HG03378 (cell line): Measurements from ENCODE around the gene LRIG3.

Experiments
- ATAC-seq: cut with Tn5 transposase; IDR thresholded peaks from one replicate; pipeline ENCODE4 v1.9.1; 2021; ENCODE audit warnings: mild to moderate bottlenecking, moderate library complexity; ENCODE audit not compliant: unreplicated experiment

LRIG3 gene

DNA sequence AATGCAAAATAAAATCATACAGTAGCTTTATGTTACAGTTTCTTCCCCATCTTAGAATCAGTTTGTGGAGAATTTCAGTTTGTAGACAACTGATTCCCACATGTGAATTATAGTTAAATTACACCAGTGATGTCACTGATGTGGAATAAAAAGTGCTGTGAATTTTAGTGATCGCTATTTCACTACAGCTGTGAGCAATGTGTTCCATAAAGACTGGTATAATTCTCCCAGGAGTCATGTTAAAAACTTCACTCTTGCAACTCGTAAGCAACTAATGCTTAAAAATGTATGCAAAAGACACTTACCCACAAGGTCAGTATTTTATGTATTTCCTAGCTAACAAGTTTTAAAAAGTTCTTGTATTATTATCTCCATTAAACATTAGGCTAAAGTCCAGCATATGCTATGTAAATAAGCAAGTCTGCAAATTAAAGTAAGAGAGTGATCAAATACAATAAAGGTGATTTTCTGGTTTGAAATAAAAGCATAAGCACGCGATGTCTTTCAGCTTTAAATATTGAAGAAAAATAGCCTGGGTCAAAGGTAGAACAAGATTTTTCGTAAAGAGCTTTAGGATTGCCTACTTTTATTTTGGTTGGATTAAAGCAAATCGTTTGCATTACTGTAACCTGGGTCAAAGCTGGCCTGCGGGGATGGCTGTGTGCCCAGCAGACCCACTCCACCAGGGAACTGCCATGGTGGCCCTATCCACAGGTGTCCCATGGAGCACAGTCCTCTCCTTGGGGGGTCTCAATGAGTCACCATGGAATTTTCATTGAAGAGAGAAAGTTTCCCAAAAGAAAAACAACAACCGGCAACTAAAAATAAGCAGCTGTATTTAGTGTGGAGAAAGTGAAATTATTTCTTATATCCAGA is 12.7 kb upstream of the LRIG3 start:
- ATAC-seq: no peak

DNA sequence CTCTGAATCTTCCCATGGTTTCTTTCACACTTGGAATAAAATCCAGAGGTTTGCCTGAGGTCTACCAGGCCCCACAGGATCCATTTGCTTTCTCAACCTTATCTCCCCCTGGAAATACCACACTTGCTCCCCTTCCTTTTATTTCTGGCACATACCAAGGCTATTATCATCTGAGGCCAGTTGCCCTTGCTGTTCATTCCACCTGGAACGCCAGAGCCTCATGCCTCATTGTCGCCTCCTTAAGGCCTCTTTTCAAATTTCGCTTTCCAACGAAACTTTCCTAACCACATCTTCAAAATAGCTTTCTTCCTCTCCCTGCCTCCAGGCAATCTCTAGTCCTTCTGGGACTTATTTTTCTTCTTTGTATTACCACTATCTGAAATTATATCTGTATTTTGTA is 11.2 kb upstream of the LRIG3 start:
- no peak for ATAC-seq

DNA sequence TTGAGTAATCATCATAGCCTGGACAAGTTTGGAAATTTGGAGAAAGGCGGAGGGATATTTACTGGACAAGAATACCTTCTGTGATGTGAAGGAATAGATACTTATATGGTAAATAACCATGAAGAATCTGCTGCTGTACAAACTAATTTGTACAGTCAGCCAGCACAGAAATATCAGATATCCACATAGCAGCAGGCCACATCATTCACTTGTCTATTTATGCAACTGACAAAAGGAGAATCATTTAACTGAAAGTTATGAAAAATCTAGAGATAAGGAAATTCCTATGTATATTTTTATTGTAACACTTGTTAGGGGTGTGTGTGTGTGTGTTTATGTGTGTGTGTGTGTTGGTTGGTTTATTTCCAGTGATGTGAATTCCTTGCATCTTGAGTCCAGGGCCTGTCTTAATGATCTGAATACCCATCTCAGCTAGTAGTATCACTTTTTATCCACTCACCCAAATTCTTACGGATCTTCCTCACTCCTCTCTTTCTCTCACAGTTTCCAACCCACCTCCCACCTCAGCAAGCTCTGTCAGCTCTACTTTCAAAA is 10.5 kb upstream of the LRIG3 start:
- no peak for ATAC-seq

DNA sequence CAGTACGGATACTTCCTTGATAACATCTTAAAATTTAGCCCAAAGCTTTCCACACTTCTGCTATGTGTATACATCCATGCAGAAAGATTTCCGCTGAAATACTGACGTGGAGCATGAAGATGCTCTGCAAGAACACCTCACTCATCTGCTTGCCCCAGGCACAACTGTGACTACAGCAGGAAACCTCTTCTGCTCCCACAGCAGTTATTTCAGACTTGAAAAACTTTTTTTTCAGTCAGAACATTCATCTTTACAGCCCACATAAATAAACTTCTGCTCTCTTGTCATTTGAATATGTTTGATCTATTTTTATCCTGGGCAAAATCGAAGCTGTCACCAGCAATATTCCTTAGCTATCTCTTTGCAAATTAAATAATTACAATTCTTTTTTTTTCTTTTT is 6.8 kb upstream of the LRIG3 start:
- ATAC-seq: no peak

DNA sequence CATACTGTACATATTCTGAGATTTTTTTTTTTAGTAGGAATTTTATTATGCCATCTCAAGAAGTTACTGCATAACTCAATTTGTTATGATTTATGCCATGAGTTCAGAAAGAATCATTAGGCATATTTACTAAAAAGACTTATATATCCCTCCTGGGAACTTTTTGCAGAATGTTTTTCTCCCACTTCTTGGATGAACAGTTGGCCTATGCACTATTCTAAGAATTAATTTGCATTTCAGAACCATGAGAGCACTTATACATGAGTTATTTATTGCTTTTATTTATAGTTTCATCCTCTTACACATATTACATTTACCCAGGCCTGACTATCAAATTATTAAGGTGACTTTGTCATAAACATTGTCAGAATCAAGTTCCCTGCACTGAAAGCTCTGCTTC is 6.3 kb upstream of the LRIG3 start:
- no peak for ATAC-seq

DNA sequence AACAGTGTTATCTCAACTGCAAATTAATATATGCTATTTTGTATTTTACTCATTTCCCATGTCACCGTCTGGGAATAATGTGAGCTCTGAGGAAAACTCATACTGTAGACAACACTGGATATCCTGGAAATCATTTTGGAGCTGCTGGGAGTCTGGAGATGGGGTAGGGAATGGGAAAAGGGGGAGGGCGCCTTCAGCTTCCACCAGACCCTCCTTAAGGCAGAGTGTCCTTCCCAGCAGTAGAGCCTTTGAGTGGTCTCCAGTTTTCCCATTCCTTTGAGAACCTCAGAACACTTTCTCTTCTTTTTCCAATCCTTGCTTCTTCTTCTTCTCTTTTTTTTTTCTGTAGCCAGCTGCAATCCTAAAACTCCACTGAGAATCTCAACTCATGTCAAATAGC is 5.4 kb upstream of the LRIG3 start:
- no peak for ATAC-seq

DNA sequence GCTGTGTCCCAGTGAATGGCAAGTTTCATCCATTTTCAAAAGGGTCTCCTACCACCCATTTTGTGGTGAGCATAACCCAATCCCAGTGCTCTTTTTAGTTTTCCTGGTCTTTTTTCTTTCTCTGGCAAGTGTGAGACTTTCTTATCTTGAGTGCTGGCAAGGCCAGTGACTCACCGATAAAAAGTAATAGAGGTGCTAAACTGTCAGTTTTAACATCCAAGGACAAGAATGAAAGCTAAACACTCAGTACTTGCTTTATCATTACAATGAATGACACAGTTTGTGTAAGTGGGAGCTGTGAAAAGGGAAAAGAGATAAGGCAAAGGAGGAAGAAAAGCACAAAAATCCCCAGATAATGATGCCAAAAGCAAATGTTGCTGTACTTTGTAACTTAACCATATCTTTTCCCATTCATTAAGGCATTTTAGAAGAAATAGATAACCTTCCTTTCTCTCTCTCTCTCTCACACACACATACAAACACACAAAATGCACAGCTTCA is 4.9 kb upstream of the LRIG3 start:
- ATAC-seq: no peak

DNA sequence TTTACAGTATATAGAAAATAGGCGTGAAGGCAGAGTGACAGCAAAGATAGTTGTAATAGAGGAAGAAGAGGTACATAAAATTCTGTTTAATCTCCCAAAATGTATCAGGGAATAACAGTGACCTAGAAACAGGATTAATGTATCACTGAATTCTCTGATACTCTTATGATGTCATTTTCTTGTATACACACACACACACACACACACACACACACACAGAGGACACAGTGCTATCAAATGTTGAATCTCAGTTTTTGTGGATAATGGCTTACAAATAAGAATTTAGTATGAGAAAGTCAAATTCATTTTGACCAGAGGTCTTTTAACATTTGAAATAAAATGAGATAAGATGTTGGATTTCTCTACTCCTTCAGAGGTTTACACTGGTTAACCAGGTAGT is 4.3 kb upstream of the LRIG3 start:
- ATAC-seq: no peak

DNA sequence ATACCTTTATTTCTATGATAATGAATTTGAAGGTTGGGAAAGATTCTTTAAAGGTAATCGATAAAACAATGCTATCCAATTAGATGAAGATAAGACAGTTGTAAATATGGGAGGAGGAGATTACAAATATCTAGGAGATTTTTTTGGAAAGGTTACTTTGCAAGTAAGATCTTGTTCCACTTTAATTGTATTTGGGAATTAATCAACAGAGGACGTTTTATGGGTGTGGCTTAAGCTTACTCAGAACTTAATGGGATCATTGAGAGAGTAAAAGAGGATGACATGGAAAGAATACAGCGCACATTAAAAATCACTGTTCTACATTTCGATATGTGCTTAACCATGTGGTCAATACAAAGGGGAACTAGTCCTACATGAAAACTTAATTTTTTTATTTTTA is 3.5 kb upstream of the LRIG3 start:
- ATAC-seq: no peak

DNA sequence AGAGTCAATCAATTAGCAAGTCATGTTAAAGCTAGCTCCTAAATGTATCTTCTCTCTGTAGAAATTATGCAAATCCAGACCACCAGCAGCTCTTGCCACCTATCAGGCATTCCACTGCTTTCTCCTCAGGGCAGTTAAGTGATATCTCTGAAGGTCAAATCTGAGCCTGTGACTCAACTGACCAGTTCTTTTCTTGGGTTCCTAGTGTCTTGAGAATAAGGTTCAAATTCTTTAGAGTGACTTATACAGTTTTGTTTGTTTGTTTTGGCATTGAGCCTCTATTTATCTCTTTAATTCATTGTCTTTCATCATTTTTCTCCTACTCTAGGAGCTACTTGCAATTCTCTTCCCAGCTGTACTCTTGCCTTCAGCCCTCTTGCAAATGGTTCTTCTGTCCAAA is 2.5 kb upstream of the LRIG3 start:
- no peak for ATAC-seq

DNA sequence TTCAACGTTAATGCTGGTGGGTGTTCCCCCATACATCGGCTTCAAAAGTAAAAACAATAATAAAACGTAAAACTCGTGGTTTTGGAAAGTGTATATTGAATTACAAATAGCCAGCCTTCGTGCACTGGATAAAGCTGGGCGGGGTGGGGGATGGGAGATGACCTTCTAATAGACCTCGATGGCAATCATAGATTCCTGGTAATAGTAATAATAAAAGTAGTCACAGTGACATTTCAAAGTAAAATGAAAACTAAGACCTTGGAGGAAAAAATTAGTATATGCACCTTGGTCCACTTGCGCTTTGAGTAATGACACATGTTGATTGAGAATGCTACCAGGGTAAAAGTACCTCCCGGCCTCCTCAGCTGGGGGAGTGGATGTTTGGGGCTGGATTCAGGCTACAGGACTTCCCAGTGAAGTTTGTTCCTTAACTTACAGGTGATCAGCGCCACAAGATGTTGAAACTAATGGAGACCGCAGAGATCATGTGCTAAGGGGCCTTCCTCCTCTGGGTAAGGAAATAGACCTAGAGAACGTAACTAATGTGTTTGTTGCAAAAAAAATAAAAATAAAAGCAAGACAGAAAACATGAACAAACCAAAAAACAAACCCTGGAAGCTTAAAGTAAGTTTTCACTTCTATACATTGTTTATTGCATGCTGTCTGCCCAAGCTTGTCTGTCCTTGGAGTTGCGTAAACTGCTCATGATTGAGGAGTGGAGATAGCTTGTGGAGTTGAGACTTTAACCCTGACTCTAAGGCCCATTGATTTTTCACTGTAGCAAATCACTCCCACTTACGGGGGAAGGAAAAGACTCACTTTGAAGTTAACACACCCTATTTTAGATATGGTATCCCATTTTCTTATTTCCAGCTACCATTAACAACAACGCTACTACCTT is 907 bp upstream of the LRIG3 start:
- no peak for ATAC-seq

DNA sequence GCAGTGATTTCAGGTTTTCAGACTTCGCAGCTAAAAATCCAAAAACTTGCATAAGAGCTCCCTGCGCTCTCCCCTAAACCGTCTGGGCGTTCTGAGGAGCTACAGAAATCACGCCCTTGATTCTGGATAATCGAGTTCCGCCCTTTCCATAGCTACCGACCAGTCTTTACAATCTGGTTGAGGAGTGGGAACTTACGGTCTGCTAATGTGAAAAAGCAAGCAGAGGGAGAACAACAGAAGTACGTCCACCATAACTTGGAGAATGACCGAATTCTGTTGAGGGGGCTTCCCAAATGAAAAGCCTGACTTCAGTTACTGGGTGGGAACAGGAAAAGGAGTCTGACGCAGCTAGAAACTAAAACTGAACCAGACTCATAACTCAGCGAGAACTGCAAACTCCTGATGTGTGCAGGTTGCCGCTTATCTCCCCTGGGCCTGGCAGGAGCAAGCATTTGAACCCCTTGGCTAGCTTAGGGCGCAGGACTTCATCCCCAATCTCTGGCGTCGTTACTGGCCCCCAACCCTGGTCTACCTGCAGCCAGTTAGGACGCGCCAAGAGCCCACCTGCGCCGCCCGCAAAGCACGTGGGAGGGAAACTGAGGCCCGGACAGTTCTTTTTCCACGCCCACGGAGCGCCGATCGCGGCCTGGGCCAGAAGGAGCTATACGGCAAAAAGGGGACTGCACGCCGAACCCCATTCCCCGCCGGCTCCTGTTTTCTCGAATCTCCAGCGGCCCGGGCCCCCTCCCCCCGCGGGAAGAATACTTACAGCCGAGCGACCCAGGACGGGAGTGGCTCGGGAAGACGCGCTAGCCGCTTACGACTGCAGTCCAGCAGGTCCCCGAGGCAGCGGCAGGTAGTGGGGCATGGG is 838 bp downstream of the LRIG3 start:
- peak; percentile 44 for ATAC-seq

DNA sequence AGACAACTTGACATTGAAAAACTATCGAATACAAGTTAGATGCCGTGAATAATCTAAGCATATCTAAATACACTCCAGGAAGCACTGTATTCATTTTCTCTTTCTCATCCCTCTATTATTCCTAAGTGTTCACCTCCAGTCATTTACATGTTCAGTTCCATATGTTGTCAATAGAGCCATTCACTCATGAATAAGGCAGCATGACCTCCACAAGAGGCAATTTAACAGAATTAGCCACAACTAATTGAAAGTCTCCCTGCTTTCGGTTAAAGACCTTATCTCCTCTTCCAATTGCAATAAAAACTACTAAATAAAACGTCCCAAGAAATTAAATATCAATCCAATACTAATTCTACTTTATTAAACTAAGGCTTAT is 1.8 kb downstream of the LRIG3 start:
- no peak for ATAC-seq

DNA sequence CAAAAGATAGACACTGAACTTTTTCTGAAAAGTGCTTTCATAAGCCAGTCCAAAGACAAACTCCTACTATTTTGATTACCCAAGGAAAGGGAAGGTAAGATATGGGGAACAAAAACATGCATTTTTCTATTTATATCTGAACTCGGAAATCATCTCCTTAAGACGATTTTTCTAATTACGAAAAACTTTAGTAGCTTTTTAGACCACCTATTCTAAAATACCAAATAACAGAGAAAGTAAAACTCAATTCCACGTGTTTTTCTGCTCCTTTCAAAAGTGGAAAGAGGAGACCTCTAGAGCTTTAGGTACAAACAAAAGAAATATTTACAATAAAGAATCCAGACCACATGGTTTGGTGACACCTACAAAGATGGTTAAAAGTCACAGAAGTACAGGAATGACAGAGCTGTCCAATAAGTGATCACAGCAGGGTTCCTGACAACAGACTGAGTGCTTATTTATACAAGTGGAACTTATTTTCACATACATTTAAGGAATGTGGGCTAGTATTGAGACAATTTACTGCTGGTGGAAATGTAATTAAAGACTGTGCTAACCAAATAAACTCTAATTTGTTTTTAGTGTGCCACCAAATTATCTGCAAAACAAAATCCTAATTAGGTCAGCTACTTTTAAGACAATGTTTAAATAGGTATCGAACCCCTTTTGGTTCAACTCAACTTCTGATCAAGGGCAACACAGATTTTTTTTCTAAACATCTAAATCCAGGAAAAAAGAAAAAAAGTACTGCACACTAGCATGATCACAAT is 2.4 kb downstream of the LRIG3 start:
- ATAC-seq: no peak

DNA sequence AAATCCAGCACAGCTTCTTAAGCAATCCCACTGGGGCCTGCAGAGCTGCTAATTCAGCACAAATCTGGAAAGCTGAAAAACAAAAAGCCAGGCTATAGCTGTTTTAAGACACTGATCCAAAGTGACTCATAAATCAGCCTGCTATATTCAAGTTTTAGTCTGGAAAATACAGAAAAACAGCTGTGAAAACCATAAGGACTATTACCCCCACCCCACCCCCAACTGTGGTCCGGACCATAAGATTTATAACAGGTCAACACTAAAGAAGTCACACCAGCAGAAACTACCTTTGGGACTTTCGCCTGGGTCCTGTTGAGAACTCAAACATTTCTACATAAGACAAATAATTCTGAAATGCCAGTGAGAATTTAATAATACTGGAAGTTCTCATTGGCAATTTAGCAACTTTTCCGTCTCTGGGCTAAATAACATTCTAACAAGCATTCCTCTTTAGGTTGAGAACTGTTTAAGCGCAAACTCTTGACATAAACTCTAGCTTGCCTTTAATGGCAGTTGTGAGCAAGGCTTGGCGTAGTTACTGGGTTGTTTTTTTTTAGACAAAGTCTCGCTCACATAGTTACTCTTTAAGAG is 3.3 kb downstream of the LRIG3 start:
- no peak for ATAC-seq

DNA sequence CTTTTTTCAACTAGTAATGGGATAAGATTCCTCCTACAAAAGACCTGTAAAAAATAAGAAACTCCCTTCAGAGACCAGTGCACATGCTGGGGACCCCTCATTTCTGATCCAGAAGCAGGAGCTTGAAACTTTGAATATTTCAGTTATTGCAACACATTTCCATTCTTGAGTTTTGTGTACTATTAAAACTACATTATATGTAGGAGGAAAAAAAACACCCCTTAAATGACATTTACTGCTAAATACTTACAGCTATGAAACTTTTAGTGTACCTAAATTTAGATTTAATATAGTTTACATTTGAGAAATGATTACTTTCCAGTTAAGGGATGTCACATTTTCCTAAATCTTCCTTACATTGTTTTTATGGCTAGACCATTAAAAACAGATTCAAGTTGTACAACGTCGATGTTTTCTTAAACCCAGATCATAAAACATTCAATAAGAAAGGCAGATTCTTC is 4.1 kb downstream of the LRIG3 start:
- ATAC-seq: no peak

DNA sequence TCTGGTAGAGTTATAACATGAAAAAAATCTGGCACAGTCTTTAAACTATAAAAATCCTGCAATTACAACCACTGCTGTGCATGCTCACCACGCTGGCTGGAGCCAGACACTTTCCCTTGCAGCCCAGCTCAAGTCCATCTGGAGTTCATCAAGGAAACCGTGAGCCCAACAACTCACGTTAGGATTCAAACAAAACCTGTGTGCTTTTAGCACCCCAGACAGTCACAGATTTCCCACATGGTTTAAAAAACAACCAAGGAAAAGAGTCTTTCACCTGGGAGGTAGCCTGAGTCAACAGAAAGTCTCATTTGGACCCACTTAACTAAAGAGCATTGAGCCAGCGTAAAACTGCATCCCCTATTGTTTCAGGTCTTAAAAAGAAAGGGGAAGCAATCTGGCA is 4.7 kb downstream of the LRIG3 start:
- no peak for ATAC-seq

DNA sequence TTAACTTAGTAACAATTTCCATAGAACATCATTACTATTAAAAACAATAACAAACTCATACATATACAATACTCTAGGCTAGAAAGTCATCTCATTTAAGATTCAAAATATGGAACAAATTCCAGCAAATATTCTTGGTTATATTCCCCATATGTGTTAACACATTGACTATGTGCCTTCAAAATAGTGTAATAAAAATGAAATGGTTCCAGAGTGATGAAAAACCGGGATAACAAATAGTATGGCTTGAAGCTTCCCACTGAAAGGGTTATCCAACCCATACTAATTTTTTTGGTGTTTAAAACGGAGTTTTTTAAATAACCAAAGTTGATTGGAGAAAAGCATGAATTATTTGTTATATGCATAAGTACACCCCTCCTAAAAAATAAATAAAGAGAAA is 5.3 kb downstream of the LRIG3 start:
- no peak for ATAC-seq

DNA sequence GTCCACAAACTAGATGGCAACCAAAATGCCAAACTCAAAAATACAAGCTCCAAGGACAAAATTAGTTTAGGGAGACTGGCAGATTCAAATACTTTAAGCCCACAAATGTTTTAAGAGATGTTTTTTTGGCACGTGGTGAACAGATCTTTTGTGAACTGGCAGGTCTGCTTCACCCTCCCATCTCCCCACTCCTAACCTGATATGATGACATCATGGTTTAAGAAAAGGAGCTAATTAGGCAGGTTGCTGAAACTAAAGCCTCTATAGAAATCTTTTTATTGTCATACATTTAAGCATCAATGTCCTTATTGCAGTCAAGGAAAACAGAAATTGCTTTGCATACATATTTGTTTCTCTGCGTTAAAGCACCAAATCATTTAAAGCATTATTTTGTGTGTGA is 5.8 kb downstream of the LRIG3 start:
- ATAC-seq: no peak
